Heart left ventricle (tissue), 16 donors: Measurements from ENCODE around the gene TANGO2. TPM values are rescaled to one million over a fixed set of nuclear protein-coding genes. Genes with fewer than 3 reads are reported as not detected.

ENCODE experiments used
- ATAC-seq, 4 donors: fragments of 200-7000 bp; cut with Tn5 transposase; one replicate each; pipeline ENCODE4 v1.9.1; 2020 to 2022; ENCODE audit warnings: moderate library complexity in 4 of 4, mild to moderate bottlenecking in 3 of 4, moderate number of reproducible peaks in 1 of 4
- DNase-seq, 5 donors: peaks; one replicate each; pipeline ENCODE4 v3.0.0-alpha.2; 2020
- H3K27ac ChIP-seq, 12 donors: fragments of 200-600 bp; sonication (generic) in 4 of 12; one replicate each; pipeline versions ENCODE4 v1.5.0 to v1.8.0; 2016 to 2022; ENCODE audit warnings: mild to moderate bottlenecking in 2 of 12
- H3K27me3 ChIP-seq, 9 donors: fragments of 200-600 bp; sonication (generic) in 2 of 9; one replicate each; pipeline versions ENCODE4 v1.5.1 to v1.8.0; 2016 to 2022; ENCODE audit warnings: mild to moderate bottlenecking in 3 of 9
- H3K36me3 ChIP-seq, 9 donors: fragments of 200-600 bp; sonication (generic) in 2 of 9; one replicate each; pipeline versions ENCODE4 v1.5.0 to v1.8.0; 2018 to 2022; ENCODE audit warnings: mild to moderate bottlenecking in 2 of 9
- H3K4me1 ChIP-seq, 12 donors: fragments of 200-600 bp; sonication (generic) in 4 of 12; one replicate each; pipeline versions ENCODE4 v1.5.0 to v1.8.0; 2016 to 2022; ENCODE audit warnings: mild to moderate bottlenecking in 3 of 12
- H3K4me3 ChIP-seq, 12 donors: fragments of 200-600 bp; sonication (generic) in 4 of 12; one replicate each; pipeline versions ENCODE4 v1.5.0 to v1.8.0; 2017 to 2022; ENCODE audit warnings: mild to moderate bottlenecking in 9 of 12, moderate library complexity in 4 of 12
- H3K9me3 ChIP-seq, 12 donors: fragments of 200-600 bp; sonication (generic) in 4 of 12; one replicate each; pipeline versions ENCODE4 v1.5.0 to v1.8.0; 2016 to 2022; ENCODE audit warnings: mild to moderate bottlenecking in 1 of 12
- CTCF ChIP-seq, 12 donors: fragments of 200-600 bp; sonication (generic) in 4 of 12; IDR thresholded peaks; one replicate each; pipeline versions ENCODE4 v1.5.0 to v1.8.0; 2018 to 2022; ENCODE audit warnings: antibody characterized with exemption in 12 of 12, mild to moderate bottlenecking in 5 of 12
- POLR2A ChIP-seq, 2 donors: fragments of 450-650 bp; IDR thresholded peaks; one replicate each; pipeline ENCODE4 v1.6.1; 2017; ENCODE audit warnings: antibody characterized with exemption in 2 of 2, mild to moderate bottlenecking in 2 of 2, moderate library complexity in 2 of 2
- WGBS, 4 donors: extraction: QIAGEN DNeasy Blood & Tissue Kit in 2 of 4; methylation state at CpG; one replicate each; pipeline versions ENCODE4 v1.1.5 to v1.1.7; 2013 to 2018; 5-methylcytosine and 5-hydroxymethylcytosine counted together
- intact Hi-C, 10 donors: fragments of 100-400 bp; cut with DNase I; formaldehyde crosslinking; loops; one replicate each; pipeline versions ENCODE4 v1.11.1 to v1.14.2; 2022
- polyA plus RNA-seq, 2 donors: library from polyadenylated mRNA; stranded (reverse); fragments of 200-250 nt; gene quantifications; one replicate each; pipeline ENCODE4 v1.2.3, GENCODE V29; 2013
- total RNA-seq, 9 donors: library from RNA; depleted of rRNA in 2 of 9; stranded (reverse); fragments of >200 nt in 2 of 9; fragmentation: NEBNext Ultra II Directional in 3 of 9; extraction: Animal tissue kit (Norgen Biotek cat#: 25700) in 3 of 9; gene quantifications; one replicate each; pipeline versions ENCODE4 v1.1.0 to v1.2.4, GENCODE V29; 2016 to 2023
- donor health status: ischemic (EF 13 %, LVEDD 7.1; RV severe dilation, severe dysfunction).
- donor health status: healthy with polysubstance abuse.
- donor health status: DM: no; HTN: yes; CAD: no.
- donor health status: DM: no; HTN: no; CAD: no.
- donor health status: ischemic (EF 25% LVEDD 6.9; RV normal size, moderate dysfunction).
- donor health status: ischemic (EF 25% LVEDD 5.7; RV mildly dilated, moderate dysfunction).
- donor health status: healthy.
- donor health status: DM: yes; HTN: yes; CAD: no.
- donor health status: ischemic (EF 35%, LVEDD 5.7; RV mildly dilated, moderate dysfunction).
- donor health status: nonischemic (EF 11% LVEDD 7.7; RV severe dilation, severe dysfunction).
- donor health status: DM: yes; HTN: yes; CAD: no.
- donor health status: PGD.
- donor health status: ischemic (EF 29% LVEDD 5.4; RV normal size, mild dysfunction).
- donor health status: nonischemic (EF 23%, LVEDD 6.1; RV moderate dilation, normal function).

TANGO2 gene
- total and polyA plus RNA-seq, 11 donors = 51.3 to 341 (median 63.0) TPM

- ATAC-seq = no peak
- intact Hi-C loops = no loop called here
- H3K27me3 ChIP-seq = no peaks in the 10 kb centered on the region
- H3K27ac ChIP-seq = peak overlapping the region in 4 of 12 donors; percentile 29 to 52 (median 49)
- no peaks in the 10 kb centered on the region for H3K36me3 ChIP-seq
- WGBS, 4 donors = 82 to 88% (median 84%) methylated on average over 10 to 12 of the region's 12 CpGs
- H3K9me3 ChIP-seq = no peaks in the 10 kb centered on the region
- DNase-seq = peak in 1 of 5 donors; percentile 6
- H3K4me3 ChIP-seq = no peak overlapping the region
- H3K4me1 ChIP-seq = peaks cover 0 to 59% (median 24%) of the 10 kb centered on the region in 12 donors
- TF ChIP-seq CTCF (IDR thresholded peaks at IDR 0.05) (no peak), POLR2A (IDR thresholded peaks at IDR 0.05) (no peak)
These were observed 25.9 kb upstream of the TANGO2 start for GRCh38 chr22:19994851-19995610.

- H3K36me3 ChIP-seq = no peaks in the 10 kb centered on the region
- peaks cover 0 to 63% (median 31%) of the 10 kb centered on the region in 12 donors for H3K4me1 ChIP-seq
- intact Hi-C loops = no loop called here
- TF ChIP-seq POLR2A (IDR thresholded peaks at IDR 0.05) (no peak), CTCF (IDR thresholded peaks at IDR 0.05) (no peak)
- WGBS, 4 donors = 66 to 74% (median 72%) methylated on average over 13 to 18 of the region's 18 CpGs
- ATAC-seq (peak in 1 of 4 donors; percentile 13), DNase-seq (peak in 2 of 5 donors; percentile 27 to 56)
- no peaks in the 10 kb centered on the region for H3K27me3 ChIP-seq
- H3K4me3 ChIP-seq = no peak overlapping the region
- no peaks in the 10 kb centered on the region for H3K9me3 ChIP-seq
- H3K27ac ChIP-seq = peak overlapping the region in 4 of 12 donors; percentile 29 to 61 (median 49)
These were observed 25.1 kb upstream of the TANGO2 start for GRCh38 chr22:19995611-19996339.

- ATAC-seq (no peak), DNase-seq (peak in 3 of 5 donors; percentile 18 to 46 (median 19))
- Histone ChIP-seq H3K36me3 (no peaks in the 10 kb centered on the region), H3K27me3 (no peaks in the 10 kb centered on the region), H3K4me1 (peaks cover 0 to 60% (median 31%) of the 10 kb centered on the region in 12 donors), H3K9me3 (no peaks in the 10 kb centered on the region), H3K4me3 (no peak overlapping the region), H3K27ac (no peak overlapping the region)
- no peak for TF ChIP-seq POLR2A (IDR thresholded peaks at IDR 0.05)
- no peak for TF ChIP-seq CTCF (IDR thresholded peaks at IDR 0.05)
- intact Hi-C loops = no loop called here
- WGBS, 4 donors = 82 to 95% (median 91%) methylated on average over 8 to 12 of the region's 12 CpGs
These were observed 24.1 kb upstream of the TANGO2 start for GRCh38 chr22:19996694-19997384.
